Prostate gland (tissue), 2 donors: ENCODE measurements around the gene RRN3. TPM values are rescaled to one million over a fixed set of nuclear protein-coding genes. Genes with fewer than 3 reads are reported as not detected.
"Not testable (repeated sequence)": the region's sequence is repeated elsewhere in the genome, so short reads cannot be mapped to it uniquely, and the experiment has no call there.

Source experiments
- DNase-seq: peaks from one replicate; pipeline ENCODE4 v3.0.0-alpha.2; 2019; ENCODE audit warnings: low spot score
- H3K27ac ChIP-seq, 2 donors: fragments of 200-600 bp; sonication (generic); 2 replicates each; pipeline ENCODE4 v1.5.1; 2017 to 2019
- H3K27me3 ChIP-seq: fragments of 200-600 bp; sonication (generic); replicated peaks from 2 replicates; pipeline ENCODE4 v1.5.1; 2019; ENCODE audit not compliant: insufficient read depth
- H3K36me3 ChIP-seq, 2 donors: fragments of 200-600 bp; sonication (generic); 1 replicate in 1 of 2; 2 replicates in 1 of 2; pipeline versions ENCODE4 v1.5.1 to v1.8.1; 2017 to 2019
- H3K4me1 ChIP-seq: fragments of 200-600 bp; sonication (generic); replicated peaks from 2 replicates; pipeline ENCODE4 v1.5.1; 2019
- H3K4me3 ChIP-seq, 2 donors: fragments of 200-600 bp; sonication (generic); 2 replicates each; pipeline ENCODE4 v1.5.1; 2017 to 2019
- H3K9me3 ChIP-seq: fragments of 200-600 bp; sonication (generic); 2 replicates; pipeline ENCODE4 v1.5.1; 2017
- WGBS: methylation state at CpG from one replicate; pipeline ENCODE4 v1.1.5; 2018; 5-methylcytosine and 5-hydroxymethylcytosine counted together
- intact Hi-C: fragments of 100-400 bp; cut with DNase I; formaldehyde crosslinking; loops from one replicate; pipeline ENCODE4 v1.14.2; 2022
- total RNA-seq, 2 donors: library from RNA; depleted of rRNA; stranded (reverse); fragments of >200 nt; gene quantifications; one replicate each; pipeline ENCODE4 v1.1.0, GENCODE V29; 2016

The RRN3 gene
- total RNA-seq, 2 donors from 2014 or later = 34.7 to 37.9 TPM

- intact Hi-C loops, DNase-seq: not testable (repeated sequence)
Observed at GRCh38 chr16:15135483-15136360, 41.6 kb upstream of the RRN3 start.

GRCh38 chr16:15134752-15135482, 40.8 kb upstream of the RRN3 start:
- H3K4me1 ChIP-seq, DNase-seq, H3K36me3 ChIP-seq, H3K27me3 ChIP-seq, H3K4me3 ChIP-seq, H3K9me3 ChIP-seq, H3K27ac ChIP-seq, intact Hi-C loops: not testable (repeated sequence)
- WGBS = 97% methylated on average over 5 of the region's 33 CpGs

More at GRCh38 chr16:15135483-15136360, 41.6 kb upstream of the RRN3 start:
- H3K27me3 ChIP-seq, H3K4me1 ChIP-seq, H3K4me3 ChIP-seq, H3K9me3 ChIP-seq, H3K36me3 ChIP-seq, H3K27ac ChIP-seq: not testable (repeated sequence)
- 73% methylated on average over 31 of the region's 50 CpGs for WGBS

- H3K27ac ChIP-seq, H3K4me3 ChIP-seq, H3K9me3 ChIP-seq, intact Hi-C loops, DNase-seq, H3K4me1 ChIP-seq, H3K36me3 ChIP-seq, H3K27me3 ChIP-seq: not testable (repeated sequence)
- 88% methylated on average over 9 of the region's 31 CpGs for WGBS
Observed at GRCh38 chr16:15133554-15133953, 39.5 kb upstream of the RRN3 start.

GRCh38 chr16:15132719-15133428, 38.8 kb upstream of the RRN3 start:
- intact Hi-C loops, H3K9me3 ChIP-seq, H3K4me1 ChIP-seq, DNase-seq, H3K27ac ChIP-seq, H3K27me3 ChIP-seq, H3K4me3 ChIP-seq, H3K36me3 ChIP-seq: not testable (repeated sequence)
- 90% methylated on average over 17 of the region's 41 CpGs for WGBS

GRCh38 chr16:15130943-15131700, 37.0 kb upstream of the RRN3 start:
- H3K9me3 ChIP-seq, H3K27ac ChIP-seq, H3K27me3 ChIP-seq, H3K4me3 ChIP-seq, H3K36me3 ChIP-seq, intact Hi-C loops, H3K4me1 ChIP-seq, DNase-seq: not testable (repeated sequence)
- 90% methylated on average over 21 of the region's 51 CpGs for WGBS

- H3K27me3 ChIP-seq, H3K36me3 ChIP-seq, H3K4me3 ChIP-seq, H3K9me3 ChIP-seq, DNase-seq, H3K27ac ChIP-seq, H3K4me1 ChIP-seq, intact Hi-C loops: not testable (repeated sequence)
- 95% methylated on average over 16 of the region's 37 CpGs for WGBS
Observed at GRCh38 chr16:15130256-15130932, 36.3 kb upstream of the RRN3 start.

- intact Hi-C loops, H3K9me3 ChIP-seq, H3K36me3 ChIP-seq, H3K4me3 ChIP-seq, DNase-seq, H3K27ac ChIP-seq, H3K27me3 ChIP-seq, H3K4me1 ChIP-seq: not testable (repeated sequence)
- 93% methylated on average over 22 of the region's 48 CpGs for WGBS
Observed at GRCh38 chr16:15127641-15128425, 33.8 kb upstream of the RRN3 start.

GRCh38 chr16:15100372-15100987, 6.4 kb upstream of the RRN3 start:
- WGBS = 73% methylated on average over 5 of the region's 5 CpGs
- H3K4me1 ChIP-seq, H3K27ac ChIP-seq, H3K4me3 ChIP-seq, DNase-seq, intact Hi-C loops, H3K27me3 ChIP-seq, H3K36me3 ChIP-seq, H3K9me3 ChIP-seq: not testable (repeated sequence)

- H3K27me3 ChIP-seq, H3K9me3 ChIP-seq, H3K4me1 ChIP-seq, intact Hi-C loops, H3K27ac ChIP-seq, DNase-seq, H3K4me3 ChIP-seq, H3K36me3 ChIP-seq: not testable (repeated sequence)
- WGBS = 89% methylated on average over 2 of the region's 2 CpGs
Observed at GRCh38 chr16:15099366-15099909, 5.4 kb upstream of the RRN3 start.

GRCh38 chr16:15096583-15096972, 2.5 kb upstream of the RRN3 start:
- H3K27me3 ChIP-seq, H3K27ac ChIP-seq, H3K4me3 ChIP-seq, DNase-seq, H3K4me1 ChIP-seq, H3K9me3 ChIP-seq, H3K36me3 ChIP-seq, intact Hi-C loops: not testable (repeated sequence)
- WGBS = 95% methylated on average over 9 of the region's 9 CpGs
